Subcutaneous abdominal adipose tissue (tissue), 5 donors: ENCODE data around the gene MAPK8IP3.
"Not testable (repeated sequence)": the region's sequence is repeated elsewhere in the genome, so short reads cannot be mapped to it uniquely, and the experiment has no call there.

Experiments used
- H3K27ac ChIP-seq: one replicate; pipeline ENCODE4 v1.7.0; 2013; ENCODE audit warnings: low read depth, mild to moderate bottlenecking, inconsistent platforms, low read length, moderate library complexity
- H3K27me3 ChIP-seq, 5 donors: one replicate each; pipeline ENCODE4 v1.7.0; 2013; ENCODE audit warnings: low read length in 5 of 5, inconsistent platforms in 1 of 5; ENCODE audit not compliant: control insufficient read depth in 5 of 5, insufficient read depth in 4 of 5
- H3K36me3 ChIP-seq, 5 donors: one replicate each; pipeline ENCODE4 v1.7.0; 2013; ENCODE audit warnings: low read length in 5 of 5; ENCODE audit not compliant: control insufficient read depth in 5 of 5, insufficient read depth in 5 of 5
- H3K4me1 ChIP-seq, 5 donors: one replicate each; pipeline ENCODE4 v1.7.0; 2013; ENCODE audit warnings: low read length in 5 of 5, mild to moderate bottlenecking in 3 of 5, moderate library complexity in 1 of 5; ENCODE audit not compliant: control insufficient read depth in 5 of 5, insufficient read depth in 5 of 5
- H3K4me3 ChIP-seq, 5 donors: one replicate each; pipeline ENCODE4 v1.7.0; 2013; ENCODE audit warnings: low read length in 5 of 5, low read depth in 1 of 5
- H3K9ac ChIP-seq, 5 donors: one replicate each; pipeline ENCODE4 v1.7.0; 2013; ENCODE audit warnings: low read length in 5 of 5, mild to moderate bottlenecking in 4 of 5, moderate library complexity in 3 of 5
- H3K9me3 ChIP-seq, 5 donors: one replicate each; pipeline ENCODE4 v1.7.0; 2013; ENCODE audit warnings: low read length in 5 of 5; ENCODE audit not compliant: control insufficient read depth in 5 of 5
- donor health status: healthy.
- donor health status: healthy.
- donor health status: healthy.
- donor health status: healthy.
- donor health status: healthy.

Gene MAPK8IP3

GRCh38 chr16:1793578-1794220, 87.7 kb downstream of the MAPK8IP3 start, which contains the start of gene IGFALS:
TSS of gene IGFALS (minus strand) at chr16:1793705. CDS start at chr16:1793652, 53 bp downstream.
- Histone ChIP-seq H3K4me3 (no peak within 1 kb of the TSS), H3K4me1 (no peaks in the 10 kb centered on the region), H3K9ac (no peak within 1 kb of the TSS), H3K27ac (no peak within 1 kb of the TSS), H3K9me3 (peaks cover 0 to 5% (median 4%) of the 10 kb centered on the region in 5 donors), H3K36me3 (peaks cover 0 to 31% (median 17%) of the 10 kb centered on the region in 5 donors), H3K27me3 (no peaks in the 10 kb centered on the region)

GRCh38 chr16:1794221-1794871, 88.4 kb downstream of the MAPK8IP3 start:
- H3K27ac ChIP-seq, result no peak overlapping the region
- no peaks in the 10 kb centered on the region for H3K4me1 ChIP-seq
- H3K4me3 ChIP-seq, result no peak overlapping the region
- H3K9me3 ChIP-seq, result peaks cover 0 to 5% (median 4%) of the 10 kb centered on the region in 5 donors
- H3K27me3 ChIP-seq, result no peaks in the 10 kb centered on the region
- H3K9ac ChIP-seq, result no peak overlapping the region
- H3K36me3 ChIP-seq, result peaks cover 0 to 25% (median 11%) of the 10 kb centered on the region in 5 donors

DNA sequence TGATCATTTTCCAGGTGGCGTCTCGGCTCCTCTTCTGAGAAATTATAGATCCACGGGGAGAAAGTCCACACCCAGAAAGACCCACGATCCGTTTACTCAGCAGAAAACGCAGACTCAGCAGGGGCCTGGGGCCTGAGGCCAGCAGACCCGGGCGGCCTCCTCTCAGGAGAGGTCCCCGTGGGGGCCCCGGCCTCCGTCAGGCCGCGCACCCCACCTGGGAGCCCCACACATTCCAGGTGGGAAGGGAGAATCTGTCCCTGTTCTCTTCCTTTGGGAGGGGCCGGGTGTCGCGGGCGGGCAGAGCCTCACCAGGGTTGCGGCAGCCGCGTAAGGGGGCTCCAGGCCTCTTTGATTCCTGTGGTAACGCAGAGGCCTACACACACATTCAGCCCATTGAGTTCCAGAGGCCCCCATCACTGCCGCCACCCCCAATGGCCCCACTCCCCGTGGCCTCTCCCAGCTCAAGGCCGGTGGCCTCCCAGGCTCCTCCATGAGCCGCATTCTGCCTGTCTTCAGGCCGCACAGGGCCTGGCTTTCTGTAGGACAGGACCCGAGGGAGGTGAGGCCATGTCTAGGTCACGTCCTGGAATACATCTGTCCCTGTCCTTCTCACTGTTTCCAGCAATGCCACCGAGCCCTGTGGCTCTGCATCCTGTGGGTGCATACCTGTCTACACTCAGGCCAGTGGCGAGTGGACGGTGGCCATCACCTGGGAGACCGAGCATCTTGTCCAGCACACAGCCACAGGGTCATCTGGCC, 89.1 kb downstream of the MAPK8IP3 start:
- H3K4me1 ChIP-seq, result no peaks in the 10 kb centered on the region
- no peak overlapping the region for H3K27ac ChIP-seq
- H3K36me3 ChIP-seq, result peaks cover 0 to 18% (median 8%) of the 10 kb centered on the region in 5 donors
- peaks cover 0 to 5% (median 4%) of the 10 kb centered on the region in 5 donors for H3K9me3 ChIP-seq
- H3K9ac ChIP-seq, result no peak overlapping the region
- no peak overlapping the region for H3K4me3 ChIP-seq
- no peaks in the 10 kb centered on the region for H3K27me3 ChIP-seq

- not testable (repeated sequence) for H3K36me3 ChIP-seq, H3K9ac ChIP-seq, H3K4me1 ChIP-seq, H3K27me3 ChIP-seq, H3K9me3 ChIP-seq, H3K27ac ChIP-seq, H3K4me3 ChIP-seq
Observed at GRCh38 chr16:1799263-1799662, 93.3 kb downstream of the MAPK8IP3 start.

GRCh38 chr16:1800701-1801100, 94.7 kb downstream of the MAPK8IP3 start:
- H3K27ac ChIP-seq, result no peak overlapping the region
- H3K9me3 ChIP-seq, result peaks cover 0 to 5% (median 4%) of the 10 kb centered on the region in 5 donors
- no peaks in the 10 kb centered on the region for H3K27me3 ChIP-seq
- no peaks in the 10 kb centered on the region for H3K4me1 ChIP-seq
- H3K4me3 ChIP-seq, result no peak overlapping the region
- H3K36me3 ChIP-seq, result peaks cover 0 to 9% (median 2%) of the 10 kb centered on the region in 5 donors
- H3K9ac ChIP-seq, result no peak overlapping the region

GRCh38 chr16:1807626-1808025, 101.6 kb downstream of the MAPK8IP3 start:
- peaks cover 0 to 51% (median 36%) of the 10 kb centered on the region in 5 donors for H3K36me3 ChIP-seq

DNA sequence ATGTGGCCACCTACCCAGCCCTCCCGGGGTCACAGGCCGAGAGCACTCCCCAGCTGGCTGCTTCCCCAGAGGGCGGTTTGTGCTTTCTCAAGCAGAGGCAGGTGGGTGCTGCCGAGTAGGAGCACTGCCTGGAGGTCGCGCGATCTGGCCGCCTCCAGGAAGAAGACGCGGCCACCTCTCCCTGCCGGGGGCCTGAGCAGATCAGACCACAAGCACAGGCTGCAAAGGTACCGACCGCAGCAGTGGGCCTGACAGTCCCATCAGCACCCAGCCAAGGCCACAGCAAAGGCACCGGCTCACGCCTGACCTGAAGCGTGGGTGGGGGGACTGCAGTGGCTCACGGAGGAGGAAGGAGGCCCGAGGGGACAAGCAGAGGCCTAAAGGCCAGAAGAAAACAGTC, 102.7 kb downstream of the MAPK8IP3 start:
- Histone ChIP-seq H3K9me3 (no peaks in the 10 kb centered on the region), H3K27me3 (no peaks in the 10 kb centered on the region), H3K36me3 (peaks cover 0 to 58% (median 36%) of the 10 kb centered on the region in 5 donors), H3K9ac (no peak overlapping the region), H3K27ac (no peak overlapping the region), H3K4me3 (no peak overlapping the region), H3K4me1 (no peaks in the 10 kb centered on the region)

More at GRCh38 chr16:1807626-1808025, 101.6 kb downstream of the MAPK8IP3 start:
- Histone ChIP-seq H3K4me1 (no peaks in the 10 kb centered on the region), H3K27me3 (no peaks in the 10 kb centered on the region), H3K9me3 (no peaks in the 10 kb centered on the region), H3K27ac (no peak overlapping the region), H3K4me3 (no peak overlapping the region), H3K9ac (no peak overlapping the region)

- Histone ChIP-seq H3K27ac (no peak overlapping the region), H3K36me3 (peaks cover 0 to 58% (median 41%) of the 10 kb centered on the region in 5 donors), H3K9me3 (no peaks in the 10 kb centered on the region)
Observed at GRCh38 chr16:1809281-1809801, 103.3 kb downstream of the MAPK8IP3 start.

DNA sequence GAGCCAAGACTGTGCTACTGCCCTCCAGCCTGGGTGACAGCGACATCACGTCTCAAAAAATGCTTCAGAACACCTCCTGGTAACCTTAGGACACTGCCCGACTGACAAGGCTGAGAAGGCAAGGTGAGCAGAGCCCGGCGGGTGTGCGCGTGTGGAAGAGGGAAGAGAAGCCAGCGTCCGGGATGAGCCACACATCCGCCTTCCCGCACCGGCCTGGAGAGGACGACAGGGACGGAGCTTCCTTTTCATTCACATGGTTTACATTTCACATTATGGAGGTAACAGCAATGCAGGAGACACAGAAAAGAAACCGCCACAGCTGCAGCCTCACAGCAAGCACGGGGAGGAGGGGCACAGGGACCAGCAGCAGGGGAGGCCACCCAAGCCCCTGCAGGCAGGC, 104.1 kb downstream of the MAPK8IP3 start:
- H3K9me3 ChIP-seq, result no peaks in the 10 kb centered on the region
- no peak overlapping the region for H3K27ac ChIP-seq
- H3K4me3 ChIP-seq, result no peak overlapping the region
- peaks cover 0 to 59% (median 42%) of the 10 kb centered on the region in 5 donors for H3K36me3 ChIP-seq
- H3K4me1 ChIP-seq, result no peaks in the 10 kb centered on the region
- H3K27me3 ChIP-seq, result no peaks in the 10 kb centered on the region
- no peak overlapping the region for H3K9ac ChIP-seq

More at GRCh38 chr16:1809281-1809801, 103.3 kb downstream of the MAPK8IP3 start:
- Histone ChIP-seq H3K27me3 (no peaks in the 10 kb centered on the region), H3K4me3 (no peak overlapping the region), H3K9ac (no peak overlapping the region), H3K4me1 (no peaks in the 10 kb centered on the region)
